Spleen (tissue), 11 donors: ENCODE measurements around the gene COX4I1. TPM values are rescaled to one million over a fixed set of nuclear protein-coding genes. Genes with fewer than 3 reads are reported as not detected.
"Not testable (repeated sequence)": the region's sequence is repeated elsewhere in the genome, so short reads cannot be mapped to it uniquely, and the experiment has no call there.

ENCODE experiments used
- DNase-seq: peaks from one replicate; pipeline ENCODE4 v3.0.0-alpha.2; 2020
- H3K27ac ChIP-seq, 8 donors: fragments of 200-600 bp; sonication (generic) in 7 of 8; 1 replicate in 4 of 8; 2 replicates in 4 of 8; pipeline versions ENCODE4 v1.5.0 to v1.8.0; 2016 to 2021; ENCODE audit warnings: inconsistent platforms in 4 of 8, mild to moderate bottlenecking in 4 of 8, moderate library complexity in 1 of 8
- H3K27me3 ChIP-seq, 7 donors: fragments of 200-600 bp; sonication (generic) in 6 of 7; replicated peaks in 1 of 7; 1 replicate in 4 of 7; 2 replicates in 3 of 7; pipeline versions ENCODE4 v1.5.0 to v1.8.0; 2016 to 2021; ENCODE audit warnings: inconsistent platforms in 3 of 7, mild to moderate bottlenecking in 1 of 7
- H3K36me3 ChIP-seq, 6 donors: fragments of 200-600 bp; sonication (generic) in 5 of 6; 1 replicate in 4 of 6; 2 replicates in 2 of 6; pipeline versions ENCODE4 v1.5.0 to v1.8.0; 2016 to 2021; ENCODE audit warnings: inconsistent platforms in 2 of 6
- H3K4me1 ChIP-seq, 6 donors: fragments of 200-600 bp; sonication (generic) in 5 of 6; 1 replicate in 3 of 6; 2 replicates in 3 of 6; pipeline versions ENCODE4 v1.5.0 to v1.8.0; 2016 to 2021; ENCODE audit warnings: inconsistent platforms in 3 of 6
- H3K4me3 ChIP-seq, 8 donors: fragments of 200-600 bp; sonication (generic) in 7 of 8; 1 replicate in 4 of 8; 2 replicates in 4 of 8; pipeline versions ENCODE4 v1.5.0 to v1.8.0; 2016 to 2021; ENCODE audit warnings: inconsistent platforms in 4 of 8, mild to moderate bottlenecking in 4 of 8, moderate library complexity in 2 of 8
- H3K9me3 ChIP-seq, 8 donors: fragments of 200-600 bp; sonication (generic) in 7 of 8; 1 replicate in 4 of 8; 2 replicates in 4 of 8; pipeline versions ENCODE4 v1.5.0 to v1.8.0; 2016 to 2021; ENCODE audit warnings: inconsistent platforms in 4 of 8
- POLR2A ChIP-seq, 3 donors: fragments of 450-650 bp; IDR thresholded peaks; one replicate each; pipeline ENCODE4 v1.5.1; 2017; ENCODE audit warnings: antibody characterized with exemption in 3 of 3, mild to moderate bottlenecking in 1 of 3
- POLR2AphosphoS5 ChIP-seq, 3 donors: sonication (generic); formaldehyde crosslinking; IDR thresholded peaks; one replicate each; pipeline ENCODE4 v1.5.1; 2017; ENCODE audit warnings: antibody characterized with exemption in 3 of 3
- WGBS, 5 donors: extraction: QIAGEN DNeasy Blood & Tissue Kit in 3 of 5; methylation state at CpG; one replicate each; pipeline versions ENCODE4 v1.1.5 to v1.1.7; 2013 to 2018; 5-methylcytosine and 5-hydroxymethylcytosine counted together
- intact Hi-C: fragments of 100-400 bp; cut with DNase I; formaldehyde crosslinking; loops from one replicate; pipeline ENCODE4 v1.15.0; 2023; ENCODE audit warnings: low total_unique reads
- polyA plus RNA-seq, 3 donors: library from polyadenylated mRNA; stranded (reverse); fragments of 200-250 nt; gene quantifications; one replicate each; pipeline ENCODE4 v1.2.1, GENCODE V29; 2013
- total RNA-seq, 7 donors: library from RNA; depleted of rRNA in 3 of 7; stranded (reverse); fragments of >200 nt in 3 of 7; fragmentation: NEBNext Ultra II Directional in 4 of 7; extraction: Animal tissue kit (Norgen Biotek cat#: 25700) in 4 of 7; gene quantifications; one replicate each; pipeline versions ENCODE4 v1.1.0 to v1.2.1, GENCODE V29; 2016 to 2021
- TF ChIP-seq, protein P1 (sequence below), 11 experiments: fragments of 200-600 bp in 7 of 11; fragments of 450-650 bp in 4 of 11; sonication (generic) in 4 of 11; IDR thresholded peaks in 8 of 11; conservative IDR thresholded peaks in 3 of 11; 1 replicate in 7 of 11; 2 replicates in 4 of 11; pipeline versions ENCODE4 v1.4.0 to v1.8.0; 2016 to 2021; ENCODE audit warnings: antibody characterized with exemption in 11 of 11, inconsistent platforms in 4 of 11, mild to moderate bottlenecking in 1 of 11
- donor health status: healthy with polysubstance abuse.
- donor health status: DM: no; HTN: no; CAD: no; lungs with moderate emphysema.
- donor health status: DM: no; HTN: no; CAD: no.
- donor health status: Bipolar disorder and iron deficiency.
- donor health status: healthy.
- donor health status: DM: no; HTN: no; CAD: no.
- donor health status: DM: yes; HTN: yes; CAD: no.

COX4I1 gene
- total and polyA plus RNA-seq, 10 donors, result 348 to 1,132 (median 450) TPM

DNA sequence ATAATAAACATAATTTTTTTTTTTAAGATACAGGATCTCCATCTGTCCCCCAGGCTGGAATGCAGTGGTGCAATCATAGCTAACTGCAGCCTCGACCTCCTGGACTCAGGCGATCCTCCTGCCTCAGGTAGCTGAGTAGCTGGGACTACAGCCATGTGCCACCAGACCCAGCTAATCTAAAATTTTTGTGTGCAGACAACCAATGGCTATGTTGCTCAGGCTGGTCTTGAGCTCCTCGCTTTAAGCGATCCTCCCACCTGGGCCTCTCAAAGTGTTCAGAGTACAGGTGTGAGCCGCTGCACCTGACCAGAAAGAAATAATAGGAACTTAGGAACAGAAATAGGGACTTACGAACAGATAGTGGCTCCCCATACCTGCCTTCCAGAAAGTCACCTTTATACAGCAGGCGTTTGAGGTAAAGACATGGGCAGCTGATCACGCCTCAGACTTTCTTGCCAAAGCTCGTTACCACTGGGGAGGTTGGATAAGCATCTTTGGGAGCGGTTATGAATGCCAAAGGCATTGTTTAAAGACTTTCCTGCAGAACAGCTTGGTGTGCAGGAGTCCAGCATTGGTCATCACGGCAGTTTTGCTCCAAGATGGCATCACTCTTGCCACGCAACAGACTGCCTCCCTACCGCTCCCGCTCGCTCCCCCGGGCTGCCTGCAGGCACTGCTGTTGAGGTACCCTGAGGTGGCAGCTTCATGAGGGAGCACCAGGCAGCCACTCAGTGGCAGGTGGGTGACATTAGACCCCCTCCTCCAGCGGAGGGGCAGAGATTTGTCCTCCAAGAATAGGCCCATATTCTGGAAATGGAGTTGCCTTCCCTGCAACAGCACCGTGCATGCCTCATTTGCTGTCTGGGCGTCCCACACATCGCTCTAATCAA, 13.6 kb downstream of the COX4I1 start:
- Histone ChIP-seq H3K4me3 (no peak overlapping the region), H3K9me3 (no peaks in the 10 kb centered on the region), H3K36me3 (peaks cover 0 to under 1% (median 0%) of the 10 kb centered on the region in 6 donors), H3K27me3 (peaks cover 0 to 44% (median 0%) of the 10 kb centered on the region in 7 donors), H3K4me1 (peaks cover 0 to 12% (median 4%) of the 10 kb centered on the region in 6 donors), H3K27ac (no peak overlapping the region)
- DNase-seq, result no peak
- TF ChIP-seq POLR2A (IDR thresholded peaks at IDR 0.05) (no peak), POLR2AphosphoS5 (IDR thresholded peaks at IDR 0.05) (no peak)
- TF ChIP-seq, protein P1, sequence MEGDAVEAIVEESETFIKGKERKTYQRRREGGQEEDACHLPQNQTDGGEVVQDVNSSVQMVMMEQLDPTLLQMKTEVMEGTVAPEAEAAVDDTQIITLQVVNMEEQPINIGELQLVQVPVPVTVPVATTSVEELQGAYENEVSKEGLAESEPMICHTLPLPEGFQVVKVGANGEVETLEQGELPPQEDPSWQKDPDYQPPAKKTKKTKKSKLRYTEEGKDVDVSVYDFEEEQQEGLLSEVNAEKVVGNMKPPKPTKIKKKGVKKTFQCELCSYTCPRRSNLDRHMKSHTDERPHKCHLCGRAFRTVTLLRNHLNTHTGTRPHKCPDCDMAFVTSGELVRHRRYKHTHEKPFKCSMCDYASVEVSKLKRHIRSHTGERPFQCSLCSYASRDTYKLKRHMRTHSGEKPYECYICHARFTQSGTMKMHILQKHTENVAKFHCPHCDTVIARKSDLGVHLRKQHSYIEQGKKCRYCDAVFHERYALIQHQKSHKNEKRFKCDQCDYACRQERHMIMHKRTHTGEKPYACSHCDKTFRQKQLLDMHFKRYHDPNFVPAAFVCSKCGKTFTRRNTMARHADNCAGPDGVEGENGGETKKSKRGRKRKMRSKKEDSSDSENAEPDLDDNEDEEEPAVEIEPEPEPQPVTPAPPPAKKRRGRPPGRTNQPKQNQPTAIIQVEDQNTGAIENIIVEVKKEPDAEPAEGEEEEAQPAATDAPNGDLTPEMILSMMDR (IDR thresholded peaks at IDR 0.05 in 8 of 11, conservative IDR thresholded peaks at IDR 0.05 in 3 of 11), result no peak
- intact Hi-C loops, result no loop called here
- WGBS, 5 donors, result 88 to 95% (median 91%) methylated on average over 17 to 20 of the region's 20 CpGs

DNA sequence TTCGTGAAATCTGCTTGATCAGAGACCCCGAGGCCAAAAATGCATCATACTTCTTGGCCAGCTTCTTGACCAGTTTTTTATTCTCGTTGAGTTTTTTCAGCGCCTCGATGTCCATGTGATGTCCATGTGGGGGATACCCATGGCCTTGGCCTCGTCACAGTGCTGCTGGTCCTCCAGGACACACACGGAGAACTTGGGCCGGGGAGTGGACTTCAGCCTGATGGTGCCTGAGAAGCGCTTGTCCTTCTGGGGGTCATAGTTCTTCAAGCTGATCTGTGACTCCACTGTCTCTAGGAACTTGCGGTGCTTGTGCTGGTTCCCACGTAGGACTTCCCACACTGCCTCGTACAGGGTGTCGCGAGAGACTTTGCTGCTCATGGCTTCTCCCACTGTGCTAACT, 16.7 kb downstream of the COX4I1 start:
- no peak for DNase-seq
- H3K4me3 ChIP-seq, result no peak overlapping the region
- H3K9me3 ChIP-seq, result no peaks in the 10 kb centered on the region
- WGBS, 5 donors, result 92 to 95% (median 93%) methylated on average over 14 of the region's 14 CpGs
- intact Hi-C loops, result loop anchor here (5.0 kb wide), 1 partner anchor 701 kb away; no protein-coding TSS in a partner anchor
- peaks cover 0 to 48% (median 0%) of the 10 kb centered on the region in 7 donors for H3K27me3 ChIP-seq
- no peak overlapping the region for H3K27ac ChIP-seq
- no peaks in the 10 kb centered on the region for H3K36me3 ChIP-seq
- TF ChIP-seq POLR2AphosphoS5 (IDR thresholded peaks at IDR 0.05), result no peak
- TF ChIP-seq POLR2A (IDR thresholded peaks at IDR 0.05), result no peak
- TF ChIP-seq, protein P1 (IDR thresholded peaks at IDR 0.05 in 8 of 11, conservative IDR thresholded peaks at IDR 0.05 in 3 of 11), result no peak
- H3K4me1 ChIP-seq, result peaks cover 1 to 12% (median 8%) of the 10 kb centered on the region in 6 donors

DNA sequence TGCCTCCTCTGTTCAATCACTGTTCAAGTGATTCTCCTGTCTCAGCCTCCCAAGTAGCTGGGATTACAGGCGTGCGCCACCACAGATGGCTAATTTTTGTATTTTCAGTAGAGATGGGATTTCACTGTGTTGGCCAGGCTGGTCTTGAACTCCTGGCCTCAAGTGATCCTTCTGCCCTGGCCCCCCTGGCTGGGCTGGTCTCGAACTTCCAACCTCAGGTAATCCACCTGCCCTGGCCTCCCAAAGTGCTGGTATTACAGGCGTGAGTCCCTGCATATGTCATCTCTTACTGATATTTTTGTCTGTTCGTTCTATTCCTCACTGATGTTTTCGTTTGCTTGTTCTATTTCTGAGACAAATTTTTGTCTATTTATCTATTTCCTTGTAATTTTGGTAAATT, 17.7 kb downstream of the COX4I1 start:
- WGBS, 5 donors, result 81 to 95% (median 90%) methylated on average over 6 of the region's 6 CpGs
- H3K4me3 ChIP-seq, H3K36me3 ChIP-seq, H3K9me3 ChIP-seq, H3K27ac ChIP-seq, DNase-seq: not testable (repeated sequence)
- H3K27me3 ChIP-seq, result peaks cover 0 to 38% (median 0%) of the 10 kb centered on the region in 7 donors
- peaks cover 8 to 22% (median 17%) of the 10 kb centered on the region in 6 donors for H3K4me1 ChIP-seq
- intact Hi-C loops, result loop anchor here (5.0 kb wide), 1 partner anchor 700 kb away; no protein-coding TSS in a partner anchor

DNA sequence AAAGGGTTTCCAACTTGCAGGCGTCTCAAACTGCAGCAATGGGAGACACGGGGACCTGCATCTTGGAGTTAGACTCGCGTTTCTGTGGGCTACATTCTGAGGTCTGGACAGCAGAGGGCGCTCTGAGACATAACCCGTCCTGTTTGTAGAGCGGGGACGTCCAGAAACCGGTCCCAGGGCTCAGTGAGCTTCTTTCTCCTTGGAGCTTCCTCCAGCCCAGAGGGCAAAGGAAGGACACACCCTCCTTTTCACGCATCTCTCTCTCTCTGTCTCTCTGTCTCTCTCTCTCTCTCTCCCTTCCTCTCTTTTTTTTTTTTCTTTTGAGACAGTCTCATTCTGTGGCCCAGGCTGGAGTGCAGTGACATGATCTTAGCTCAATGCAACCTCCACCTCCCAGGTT, 19.8 kb downstream of the COX4I1 start:
- intact Hi-C loops, result loop anchor here (5.0 kb wide), 1 partner anchor 698 kb away; no protein-coding TSS in a partner anchor
- Histone ChIP-seq H3K27ac (no peak overlapping the region), H3K4me3 (no peak overlapping the region), H3K36me3 (no peaks in the 10 kb centered on the region), H3K9me3 (no peaks in the 10 kb centered on the region), H3K27me3 (peaks cover 0 to 26% (median 0%) of the 10 kb centered on the region in 7 donors), H3K4me1 (peaks cover 8 to 23% (median 17%) of the 10 kb centered on the region in 6 donors)
- TF ChIP-seq POLR2AphosphoS5 (IDR thresholded peaks at IDR 0.05) (no peak), POLR2A (IDR thresholded peaks at IDR 0.05) (no peak)
- TF ChIP-seq, protein P1 (IDR thresholded peaks at IDR 0.05 in 8 of 11, conservative IDR thresholded peaks at IDR 0.05 in 3 of 11), result peak; percentile 37 to 89 (median 76)
- DNase-seq, result peak; percentile 93
- WGBS, 5 donors, result 1 to 3% (median 2%) methylated on average over 10 of the region's 10 CpGs
